GM20000 (cell line): ENCODE data around the gene SUGCT.

Experiments used
- DNase-seq: peaks from one replicate; pipeline ENCODE4 v3.0.0; 2012; ENCODE audit warnings: low spot score
- CTCF ChIP-seq: IDR thresholded peaks from 2 replicates; pipeline ENCODE4 v1.5.1; 2012; ENCODE audit warnings: mild to moderate bottlenecking, control low read depth; ENCODE audit errors: extremely low read depth, missing control alignments

The SUGCT gene

GRCh38 chr7:40544871-40545303 lies 410.1 kb downstream of the SUGCT start:
- no peak for TF ChIP-seq CTCF
- no peak for DNase-seq

DNA sequence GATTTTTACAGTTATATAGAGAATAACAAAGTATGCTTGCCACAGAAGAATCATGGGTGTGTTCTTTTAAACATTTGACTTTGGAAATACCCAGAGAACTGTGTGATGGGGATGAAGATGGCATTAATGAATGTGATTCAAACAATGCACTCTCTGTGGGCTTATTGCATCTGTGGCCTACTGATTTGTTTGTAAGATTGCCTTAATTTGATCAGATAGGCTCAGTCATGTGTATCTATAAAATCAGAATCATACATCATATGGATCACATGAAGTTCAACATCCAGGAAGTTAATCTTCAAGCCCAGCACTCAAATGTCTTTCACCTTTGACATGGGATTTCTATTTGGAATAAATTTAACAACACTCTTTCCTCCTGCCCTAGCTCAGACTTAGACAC lies 410.9 kb downstream of the SUGCT start:
- no peak for TF ChIP-seq CTCF
- no peak for DNase-seq

- DNase-seq = no peak
- TF ChIP-seq CTCF = no peak
Measured at GRCh38 chr7:40546616-40547501, 412.1 kb downstream of the SUGCT start.

DNA sequence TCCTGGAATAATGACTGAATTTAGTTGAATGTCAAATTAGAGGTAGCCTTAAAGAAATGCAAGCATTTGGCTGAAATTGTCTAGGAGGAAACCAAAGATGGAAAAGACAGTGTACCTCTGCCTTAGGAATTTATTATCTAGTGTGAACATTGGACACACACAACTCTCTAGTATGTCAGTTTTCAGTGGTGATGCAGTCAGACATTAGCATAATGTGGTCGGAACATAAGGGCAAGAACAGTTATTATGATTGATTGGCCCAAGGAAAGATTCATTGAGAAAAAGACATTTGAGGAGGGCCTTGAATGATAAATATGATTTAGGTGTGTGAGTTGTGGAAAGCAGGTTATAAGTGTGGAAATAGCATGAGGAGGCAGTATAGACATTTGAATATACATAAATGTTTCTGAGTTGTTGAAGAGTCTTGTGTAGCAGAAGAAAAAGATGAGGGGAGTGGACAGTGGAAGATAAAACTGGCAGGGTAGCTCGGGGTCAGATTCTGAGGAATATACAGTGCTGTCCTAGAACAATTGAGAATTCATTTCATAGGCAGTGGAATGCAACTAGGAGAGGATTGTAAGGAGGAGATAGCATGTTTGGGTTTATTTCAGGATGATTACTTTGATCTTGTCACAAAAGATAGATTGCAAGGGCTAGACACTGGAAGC lies 414.7 kb downstream of the SUGCT start:
- no peak for DNase-seq
- no peak for TF ChIP-seq CTCF

- no peak for TF ChIP-seq CTCF
- DNase-seq = no peak
Measured at GRCh38 chr7:40551685-40552576, 417.1 kb downstream of the SUGCT start.

- no peak for TF ChIP-seq CTCF
- no peak for DNase-seq
Measured at GRCh38 chr7:40560672-40561071, 425.9 kb downstream of the SUGCT start.
